IPS DF 6.9 (cell line): ENCODE data around the gene CRB1.

Experiments used
- DNase-seq: peaks from one replicate; pipeline ENCODE4 v3.0.0-alpha.2; 2013; ENCODE audit warnings: low read depth, low spot score
- H3K27ac ChIP-seq: one replicate; pipeline ENCODE4 v1.5.1; 2013; ENCODE audit warnings: low read length, control low read depth
- H3K27me3 ChIP-seq: 2 replicates; pipeline ENCODE4 v1.6.1; 2013; ENCODE audit warnings: mild to moderate bottlenecking, low read length; ENCODE audit not compliant: control insufficient read depth, insufficient read depth
- H3K36me3 ChIP-seq: 2 replicates; pipeline ENCODE4 v1.6.1; 2013; ENCODE audit warnings: low read length; ENCODE audit not compliant: control insufficient read depth, insufficient read depth
- H3K4me1 ChIP-seq: 2 replicates; pipeline ENCODE4 v1.6.1; 2013; ENCODE audit warnings: low read length; ENCODE audit not compliant: control insufficient read depth, insufficient read depth
- H3K4me3 ChIP-seq: 2 replicates; pipeline ENCODE4 v1.5.1; 2013; ENCODE audit warnings: mild to moderate bottlenecking, low read length
- H3K9me3 ChIP-seq: 2 replicates; pipeline ENCODE4 v1.6.1; 2013; ENCODE audit warnings: low read length, inconsistent platforms; ENCODE audit not compliant: control insufficient read depth, insufficient read depth
- WGBS: extraction: QIAGEN DNeasy Blood & Tissue Kit; methylation state at CpG from one replicate; pipeline ENCODE4 v1.1.7; 2013; ENCODE audit warnings: mixed read lengths, missing lambda C conversion rate; ENCODE audit not compliant: insufficient read length, insufficient coverage; 5-methylcytosine and 5-hydroxymethylcytosine counted together

CRB1 gene

DNA sequence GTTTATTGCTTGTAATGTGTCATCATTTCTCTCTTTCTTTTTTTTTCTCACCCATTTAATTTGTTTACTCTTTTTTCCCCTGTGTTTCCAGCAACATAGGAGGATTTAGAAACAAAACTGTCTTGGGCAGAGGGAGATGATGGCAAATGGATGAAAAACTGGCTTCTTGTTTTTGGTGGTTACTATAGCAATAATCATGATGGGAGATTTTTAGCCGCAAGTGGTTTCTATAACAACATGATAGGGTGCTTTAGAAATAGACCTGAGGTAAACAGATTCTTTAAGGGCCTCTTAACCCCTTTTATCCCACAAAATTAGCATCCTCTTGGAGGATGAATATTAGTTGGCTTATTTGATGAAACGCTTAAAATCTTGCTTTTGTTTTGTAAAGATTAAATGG lies 51.6 kb downstream of the CRB1 start:
- Histone ChIP-seq H3K27me3 (no peaks in the 10 kb centered on the region), H3K9me3 (no peaks in the 10 kb centered on the region), H3K27ac (no peak overlapping the region), H3K4me3 (no peak overlapping the region), H3K36me3 (no peaks in the 10 kb centered on the region), H3K4me1 (no peaks in the 10 kb centered on the region)
- WGBS = no CpG with 5 or more reads among the region's 2 CpGs
- DNase-seq = no peak

DNA sequence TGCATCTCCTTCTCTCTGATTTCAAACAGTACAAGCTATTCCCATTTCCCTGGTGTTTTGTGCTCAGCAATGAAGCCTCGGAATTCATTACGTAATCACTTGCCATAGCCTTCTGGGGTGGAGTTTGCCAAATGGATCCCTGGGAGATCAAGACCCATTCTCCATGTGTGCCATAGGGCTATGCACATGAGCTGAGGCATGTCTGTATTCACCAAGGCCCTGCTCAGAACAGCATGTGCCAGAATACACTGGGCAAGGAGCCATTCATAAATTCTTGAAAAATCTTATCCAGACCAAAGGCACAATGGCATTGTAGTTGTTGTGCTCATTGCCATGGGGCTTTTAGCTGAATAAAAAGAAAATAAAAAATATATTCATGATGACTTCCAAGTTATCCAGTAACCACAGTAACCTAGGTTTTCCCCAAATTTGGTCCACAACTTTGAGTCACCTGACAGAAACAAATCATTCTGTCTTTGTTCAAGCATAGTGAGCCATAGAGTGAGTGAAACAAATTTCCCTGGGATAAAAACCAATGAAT lies 53.0 kb downstream of the CRB1 start:
- H3K36me3 ChIP-seq = no peaks in the 10 kb centered on the region
- H3K27ac ChIP-seq = no peak overlapping the region
- no peak overlapping the region for H3K4me3 ChIP-seq
- no peaks in the 10 kb centered on the region for H3K9me3 ChIP-seq
- DNase-seq = no peak
- H3K4me1 ChIP-seq = no peaks in the 10 kb centered on the region
- WGBS = no CpG with 5 or more reads among the region's 2 CpGs
- no peaks in the 10 kb centered on the region for H3K27me3 ChIP-seq

DNA sequence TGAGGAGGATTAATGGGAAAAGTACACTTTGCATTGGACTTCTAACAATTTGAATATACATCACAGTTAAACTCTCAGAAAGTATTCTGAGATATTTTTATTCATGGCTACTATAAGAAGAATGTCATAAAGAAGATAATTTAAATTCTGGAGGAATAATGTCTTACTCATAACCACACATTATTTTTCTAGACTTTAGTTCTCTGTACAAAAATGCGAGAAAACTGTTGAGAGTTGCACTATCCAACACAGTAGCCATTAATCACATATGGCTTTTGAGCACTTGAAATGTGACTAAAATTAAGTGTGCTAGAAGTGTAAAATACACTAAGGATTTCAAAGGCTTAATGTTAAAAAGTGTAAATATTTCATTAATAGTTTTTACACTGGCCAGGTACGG lies 53.8 kb downstream of the CRB1 start:
- Histone ChIP-seq H3K4me3 (no peak overlapping the region), H3K36me3 (no peaks in the 10 kb centered on the region), H3K27me3 (no peaks in the 10 kb centered on the region), H3K4me1 (no peaks in the 10 kb centered on the region), H3K9me3 (no peaks in the 10 kb centered on the region), H3K27ac (no peak overlapping the region)
- no peak for DNase-seq
- no CpG with 5 or more reads among the region's 2 CpGs for WGBS

DNA sequence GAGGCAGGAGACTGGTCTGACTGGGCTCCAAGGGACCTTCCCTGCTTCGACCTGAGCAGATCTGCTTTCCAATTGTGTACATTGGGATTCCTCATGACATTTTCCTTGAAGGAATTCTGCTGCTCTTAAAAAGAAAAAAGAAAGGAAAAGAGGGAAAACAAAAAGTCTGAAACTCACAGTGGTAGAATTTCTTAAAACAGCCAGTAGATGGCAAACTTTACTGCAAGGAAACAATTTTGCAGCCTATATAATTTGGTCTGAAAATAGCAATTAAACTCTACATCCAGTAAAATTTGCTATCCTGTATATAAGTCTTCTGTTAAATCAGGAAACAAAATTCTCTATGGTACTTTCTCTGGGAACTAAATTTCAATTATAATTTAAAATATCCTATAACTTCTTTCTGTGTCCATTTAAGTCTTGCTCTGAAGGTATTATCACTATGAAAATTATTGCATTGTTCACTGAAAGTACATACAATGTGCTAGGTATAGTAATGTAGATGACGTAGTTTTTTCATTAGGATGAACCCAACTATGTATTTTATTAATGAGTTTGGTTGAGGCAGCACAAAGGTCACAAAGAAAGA lies 59.8 kb downstream of the CRB1 start:
- Histone ChIP-seq H3K27me3 (no peaks in the 10 kb centered on the region), H3K27ac (no peak overlapping the region), H3K36me3 (no peaks in the 10 kb centered on the region), H3K4me3 (no peak overlapping the region), H3K9me3 (no peaks in the 10 kb centered on the region), H3K4me1 (no peaks in the 10 kb centered on the region)
- WGBS = no CpG with 5 or more reads among the region's 2 CpGs
- no peak for DNase-seq

DNA sequence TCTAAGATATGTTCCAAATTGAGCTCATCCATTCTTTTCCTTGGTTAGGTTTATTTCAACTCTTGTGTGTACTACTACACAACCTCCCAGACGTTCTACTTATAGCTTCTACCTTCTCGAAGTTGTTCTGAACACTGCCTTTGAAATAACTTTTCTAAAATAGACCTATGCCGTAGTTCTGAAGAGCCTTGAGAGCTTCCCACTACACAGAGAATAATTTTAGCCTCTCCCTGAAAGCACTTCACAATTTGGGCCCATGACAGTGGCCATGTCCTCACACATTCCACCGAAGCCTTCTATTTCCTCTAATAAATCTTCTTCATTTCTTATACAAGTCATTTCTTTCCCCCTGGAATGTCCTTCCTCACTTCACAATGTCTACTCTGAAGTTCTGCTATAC lies 62.2 kb downstream of the CRB1 start:
- H3K4me3 ChIP-seq = no peak overlapping the region
- no peak overlapping the region for H3K27ac ChIP-seq
- H3K9me3 ChIP-seq = no peaks in the 10 kb centered on the region
- no peaks in the 10 kb centered on the region for H3K27me3 ChIP-seq
- no peaks in the 10 kb centered on the region for H3K36me3 ChIP-seq
- 100% methylated on average over 1 of the region's 4 CpGs for WGBS
- no peaks in the 10 kb centered on the region for H3K4me1 ChIP-seq
- DNase-seq = no peak

DNA sequence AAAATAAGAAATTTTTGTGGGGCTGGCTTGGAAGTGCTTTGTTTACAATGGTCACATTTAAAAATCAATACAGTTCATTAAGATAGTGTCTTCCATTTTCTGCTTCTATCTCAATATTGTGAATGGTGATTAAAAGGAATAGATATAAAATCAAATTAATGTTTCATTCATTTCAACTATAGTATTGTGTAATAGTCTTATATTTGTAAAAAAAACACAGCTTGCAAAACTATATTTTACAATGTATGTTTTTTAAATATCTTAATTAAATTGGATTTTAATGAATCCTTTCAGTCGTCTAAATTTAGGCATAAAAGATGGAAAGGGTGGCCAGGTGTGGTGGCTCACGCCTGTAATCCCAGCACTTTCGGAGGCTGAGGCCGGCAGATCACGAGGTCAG lies 63.5 kb downstream of the CRB1 start:
- no peak for DNase-seq
- Histone ChIP-seq H3K27ac (no peak overlapping the region), H3K4me1 (no peaks in the 10 kb centered on the region), H3K9me3 (no peaks in the 10 kb centered on the region), H3K36me3 (no peaks in the 10 kb centered on the region), H3K27me3 (no peaks in the 10 kb centered on the region), H3K4me3 (no peak overlapping the region)
- no CpG with 5 or more reads among the region's 5 CpGs for WGBS

DNA sequence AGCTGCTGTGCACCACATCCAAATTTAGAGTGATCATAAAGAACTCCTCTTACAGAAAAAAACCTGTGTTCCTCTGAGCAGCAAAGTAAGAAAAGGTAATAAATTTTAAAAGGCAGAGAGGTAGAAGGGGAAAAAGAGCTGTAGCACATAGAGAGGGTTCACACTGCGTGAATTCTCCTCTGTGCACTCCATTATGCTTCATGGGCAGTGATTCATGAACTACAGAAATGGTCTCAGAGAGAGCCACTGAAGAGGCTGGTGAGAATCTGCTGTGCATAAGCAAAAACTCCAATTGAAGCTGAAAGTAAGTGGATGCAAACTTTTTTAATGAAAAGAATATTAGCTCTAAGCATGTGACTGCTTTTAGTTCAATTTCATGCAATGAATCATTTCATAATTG lies 65.0 kb downstream of the CRB1 start:
- DNase-seq = no peak
- no peak overlapping the region for H3K27ac ChIP-seq
- H3K4me3 ChIP-seq = no peak overlapping the region
- WGBS = no CpG with 5 or more reads among the region's 1 CpG
- H3K9me3 ChIP-seq = no peaks in the 10 kb centered on the region
- no peaks in the 10 kb centered on the region for H3K4me1 ChIP-seq
- H3K36me3 ChIP-seq = no peaks in the 10 kb centered on the region
- no peaks in the 10 kb centered on the region for H3K27me3 ChIP-seq

DNA sequence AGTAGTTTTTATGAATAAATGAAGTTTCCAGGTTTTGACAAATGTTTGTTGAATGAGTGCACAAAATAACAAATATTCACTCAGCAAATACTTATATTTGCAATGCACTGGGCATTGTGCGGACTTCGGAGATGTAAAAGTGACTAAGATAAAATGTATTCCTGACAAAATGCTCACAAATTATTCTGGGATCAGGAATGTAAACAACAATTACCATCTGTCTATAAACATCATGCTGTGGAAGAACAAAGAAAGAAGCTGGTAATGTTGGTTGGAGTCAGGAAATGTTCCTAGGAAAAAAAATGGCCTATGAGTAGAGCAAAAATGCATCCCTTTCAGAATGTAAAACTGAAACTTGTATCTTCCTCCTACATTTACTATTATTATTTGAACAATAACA lies 68.5 kb downstream of the CRB1 start:
- H3K4me3 ChIP-seq = no peak overlapping the region
- H3K36me3 ChIP-seq = no peaks in the 10 kb centered on the region
- DNase-seq = no peak
- H3K4me1 ChIP-seq = no peaks in the 10 kb centered on the region
- H3K27me3 ChIP-seq = no peaks in the 10 kb centered on the region
- H3K27ac ChIP-seq = no peak overlapping the region
- WGBS = no CpG with 5 or more reads among the region's 2 CpGs
- H3K9me3 ChIP-seq = no peaks in the 10 kb centered on the region

DNA sequence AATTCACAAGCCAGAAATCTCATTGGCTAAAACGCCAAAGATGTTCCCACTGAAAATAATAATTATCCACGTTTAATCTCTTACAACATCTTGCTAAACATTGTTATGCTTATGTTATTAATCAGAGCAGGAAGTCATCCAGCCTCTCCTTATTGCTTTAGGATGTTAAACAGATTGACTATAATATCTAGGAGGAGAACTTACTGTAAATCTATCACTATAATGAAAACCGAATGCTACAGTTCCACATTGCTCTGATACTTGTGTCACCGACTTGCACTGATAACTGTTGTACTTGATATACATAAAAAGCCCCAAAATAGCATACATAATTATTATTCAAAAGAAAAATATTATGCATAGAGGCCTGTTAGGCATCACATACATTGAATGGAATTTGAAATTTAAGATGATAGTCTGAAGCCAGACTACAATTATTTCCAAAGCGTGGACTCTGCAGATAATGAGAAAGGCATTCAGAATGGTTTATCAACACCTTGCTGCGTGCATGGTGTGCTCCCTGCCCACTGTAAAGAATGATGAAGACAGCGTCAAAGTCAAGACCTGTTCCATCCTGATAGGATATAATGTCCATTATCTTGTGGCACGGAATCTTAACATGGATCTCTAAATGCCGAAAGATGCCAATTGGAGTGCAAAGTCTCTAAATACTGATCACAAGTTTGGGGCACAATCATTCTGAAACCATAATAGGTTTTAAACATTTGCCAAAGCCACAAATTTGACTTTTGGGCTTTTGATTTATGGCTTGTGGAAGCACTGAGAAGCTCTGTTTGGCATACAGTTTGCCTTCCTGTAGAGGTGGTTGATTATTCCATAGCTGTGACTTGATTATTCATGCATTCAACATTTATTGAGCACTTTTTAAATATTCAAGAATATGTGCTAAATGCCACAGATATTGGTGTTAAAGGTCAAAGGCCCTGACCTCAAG lies 71.3 kb downstream of the CRB1 start:
- Histone ChIP-seq H3K27ac (no peak overlapping the region), H3K36me3 (no peaks in the 10 kb centered on the region), H3K9me3 (no peaks in the 10 kb centered on the region), H3K27me3 (no peaks in the 10 kb centered on the region), H3K4me1 (no peaks in the 10 kb centered on the region), H3K4me3 (no peak overlapping the region)
- no peak for DNase-seq
- no CpG with 5 or more reads among the region's 9 CpGs for WGBS

DNA sequence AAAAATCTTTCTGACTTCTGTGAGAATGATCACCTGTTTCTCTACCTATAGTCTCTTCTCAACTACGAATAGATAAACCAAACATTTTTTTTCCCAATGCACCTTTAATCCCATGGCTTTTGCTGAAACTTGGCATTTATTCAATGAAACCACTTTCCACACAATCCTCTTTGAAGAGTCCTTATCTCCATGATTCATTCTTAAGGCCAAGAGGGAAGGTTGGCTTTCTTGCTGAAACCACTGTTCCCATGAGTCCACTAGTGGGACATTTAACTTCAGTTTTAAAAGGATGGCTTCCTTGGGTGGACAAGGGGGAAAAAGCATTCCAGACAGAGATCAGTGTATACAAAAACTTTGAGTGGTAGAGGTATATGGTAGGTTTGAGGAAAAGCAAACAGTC lies 73.6 kb downstream of the CRB1 start:
- Histone ChIP-seq H3K4me3 (no peak overlapping the region), H3K27me3 (no peaks in the 10 kb centered on the region), H3K36me3 (no peaks in the 10 kb centered on the region), H3K9me3 (no peaks in the 10 kb centered on the region), H3K4me1 (no peaks in the 10 kb centered on the region), H3K27ac (no peak overlapping the region)
- DNase-seq = no peak
- WGBS = no CpG with 5 or more reads among the region's 1 CpG
